LNCaP clone FGC (cell line): ENCODE measurements around the gene ATP8B4.
"Not testable (repeated sequence)": the region's sequence is repeated elsewhere in the genome, so short reads cannot be mapped to it uniquely, and the experiment has no call there.

ENCODE experiments used
- DNase-seq: peaks from one replicate; pipeline ENCODE4 v3.0.0-alpha.2; 2011; ENCODE audit warnings: low read depth
- H3K4me3 ChIP-seq: 2 replicates; pipeline ENCODE4 v1.5.1; 2011; ENCODE audit warnings: mild to moderate bottlenecking, low read depth, low read length, control low read depth
- CTCF ChIP-seq: IDR thresholded peaks from 2 replicates; pipeline ENCODE4 v1.5.1; 2012; ENCODE audit warnings: mild to moderate bottlenecking; ENCODE audit not compliant: control insufficient read depth, insufficient read depth; ENCODE audit errors: extremely low read depth

Gene ATP8B4

GRCh38 chr15:49977306-49977705 is 141.7 kb downstream of the ATP8B4 start:
- DNase-seq: no peak
- no peak for TF ChIP-seq CTCF
- no peak overlapping the region for H3K4me3 ChIP-seq

DNA sequence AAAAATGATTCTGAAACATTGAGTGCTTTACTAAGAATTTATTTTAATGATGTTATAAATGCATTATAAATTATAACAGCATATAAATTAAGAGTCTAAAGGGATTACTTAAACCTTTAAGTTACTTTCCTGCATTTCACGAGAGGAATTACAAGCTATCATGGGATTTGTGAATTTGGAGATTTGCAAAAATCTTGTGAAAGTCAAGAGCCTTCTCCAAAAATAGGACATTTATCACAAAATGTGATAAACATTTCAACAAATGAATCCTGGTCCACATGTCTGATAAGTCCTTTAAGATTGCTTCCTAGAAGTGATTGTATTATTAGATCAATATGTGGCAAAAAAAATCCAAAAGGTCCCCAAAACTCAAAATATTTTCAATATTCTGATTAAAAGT is 154.5 kb downstream of the ATP8B4 start:
- TF ChIP-seq CTCF: no peak
- H3K4me3 ChIP-seq: no peak overlapping the region
- no peak for DNase-seq

- no peak for DNase-seq
- no peak overlapping the region for H3K4me3 ChIP-seq
- TF ChIP-seq CTCF: no peak
These were observed 155.0 kb downstream of the ATP8B4 start for GRCh38 chr15:49964061-49964460.

GRCh38 chr15:49963033-49963772 is 155.8 kb downstream of the ATP8B4 start:
- H3K4me3 ChIP-seq, DNase-seq: not testable (repeated sequence)

DNA sequence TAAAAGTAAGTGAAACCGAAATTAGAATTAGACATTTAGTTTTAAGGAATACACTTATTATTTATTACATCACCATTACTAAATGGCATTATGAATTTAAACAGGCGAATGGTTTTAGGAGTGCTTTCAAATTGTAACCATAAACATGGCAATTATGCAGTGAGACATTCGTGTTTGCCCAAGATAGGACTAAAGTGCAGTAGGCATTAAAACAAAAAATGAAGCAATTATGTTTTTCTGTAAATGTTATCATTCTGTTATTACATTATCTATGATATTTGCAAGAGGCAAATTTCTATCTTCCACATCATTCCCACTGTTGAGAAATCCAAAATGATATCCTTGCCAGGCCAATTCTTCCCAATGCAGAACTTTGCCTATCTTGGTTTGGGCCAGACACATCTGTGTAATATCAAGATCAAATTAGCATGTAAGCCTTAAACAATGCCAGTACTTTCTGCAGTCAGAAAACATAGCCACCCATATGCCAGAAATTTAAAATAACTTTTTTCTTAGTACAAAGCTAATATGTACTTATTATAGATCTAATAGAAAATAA is 156.9 kb downstream of the ATP8B4 start:
- no peak for DNase-seq
- no peak for TF ChIP-seq CTCF
- no peak overlapping the region for H3K4me3 ChIP-seq

GRCh38 chr15:49953421-49953820 is 165.6 kb downstream of the ATP8B4 start:
- no peak overlapping the region for H3K4me3 ChIP-seq
- no peak for DNase-seq
- no peak for TF ChIP-seq CTCF

DNA sequence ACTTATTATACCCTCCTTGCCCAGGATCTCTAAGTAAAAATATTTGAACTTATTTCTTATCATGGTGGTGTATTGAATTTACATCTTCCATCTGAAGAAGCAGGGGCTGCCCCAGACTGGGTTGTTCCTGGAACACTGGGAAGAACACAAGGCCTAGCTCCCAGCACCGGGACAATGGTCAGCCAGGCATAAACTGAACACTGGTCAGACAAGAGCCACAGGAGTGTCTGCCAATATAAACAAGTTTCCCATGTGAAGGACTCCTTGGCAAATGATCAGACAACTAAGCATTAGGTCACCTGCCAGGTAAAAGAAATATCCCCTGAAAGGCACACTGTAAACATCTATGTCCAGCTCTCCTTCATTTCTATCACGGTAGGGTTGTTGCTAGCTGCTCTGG is 172.4 kb downstream of the ATP8B4 start:
- TF ChIP-seq CTCF: no peak
- peak; percentile 95 for DNase-seq
- no peak overlapping the region for H3K4me3 ChIP-seq
